GM23338 (cell line): ENCODE data around the gene SORCS2.

ENCODE experiments used
- CREB1 ChIP-seq: fragments of 250-450 bp; sonication (Bioruptor Pico); IDR thresholded peaks from 2 replicates; pipeline ENCODE4 v1.5.0; 2020; ENCODE audit warnings: low read depth, mild to moderate bottlenecking, moderate library complexity
- ETS1 ChIP-seq: IDR thresholded peaks from 2 replicates; pipeline ENCODE4 v1.6.1; 2016; ENCODE audit warnings: antibody characterized with exemption
- EZH2 ChIP-seq: fragments of 200-600 bp; sonication (generic); IDR thresholded peaks from one replicate; pipeline ENCODE4 v1.8.0; 2017; ENCODE audit warnings: antibody characterized with exemption, mild to moderate bottlenecking, low read depth; ENCODE audit not compliant: unreplicated experiment
- EZH2phosphoT487 ChIP-seq: fragments of 200-600 bp; sonication (generic); IDR thresholded peaks from one replicate; pipeline ENCODE4 v1.8.1; 2018; ENCODE audit warnings: antibody characterized with exemption; ENCODE audit not compliant: unreplicated experiment
- JUNB ChIP-seq: IDR thresholded peaks from one replicate; pipeline ENCODE4 v1.6.1; 2016; ENCODE audit warnings: antibody characterized with exemption; ENCODE audit not compliant: unreplicated experiment
- POLR2AphosphoS5 ChIP-seq: IDR thresholded peaks from 2 replicates; pipeline ENCODE4 v1.6.1; 2016; ENCODE audit warnings: antibody characterized with exemption, low read depth
- STAT1 ChIP-seq: IDR thresholded peaks from one replicate; pipeline ENCODE4 v1.6.1; 2016; ENCODE audit warnings: antibody characterized with exemption; ENCODE audit not compliant: unreplicated experiment
- ZNF114 ChIP-seq: fragments of 250-450 bp; sonication (Bioruptor Pico); IDR thresholded peaks from 2 replicates; pipeline ENCODE4 v1.5.0; 2020; ENCODE audit warnings: mild to moderate bottlenecking, moderate library complexity
- ZNF331 ChIP-seq: fragments of 250-450 bp; sonication (Bioruptor Pico); IDR thresholded peaks from 2 replicates; pipeline ENCODE4 v1.5.0; 2020; ENCODE audit warnings: low read depth, mild to moderate bottlenecking, moderate library complexity
- TF ChIP-seq, protein P1 (sequence below), 2 experiments: fragments of 200-600 bp in 1 of 2; sonication (generic) in 1 of 2; conservative IDR thresholded peaks; 2 replicates each; pipeline versions ENCODE4 v1.5.1 to v1.6.1; 2016 to 2017; ENCODE audit warnings: antibody characterized with exemption in 2 of 2, low read depth in 2 of 2, mild to moderate bottlenecking in 2 of 2, moderate library complexity in 1 of 2
- TF ChIP-seq, protein P2 (sequence below): IDR thresholded peaks from one replicate; pipeline ENCODE4 v1.6.1; 2018; ENCODE audit warnings: antibody characterized with exemption; ENCODE audit not compliant: unreplicated experiment

GRCh38 chr4:7614350-7614949 is 422.1 kb downstream of the SORCS2 start:
- no peak for TF ChIP-seq JUNB
- TF ChIP-seq, protein P1, sequence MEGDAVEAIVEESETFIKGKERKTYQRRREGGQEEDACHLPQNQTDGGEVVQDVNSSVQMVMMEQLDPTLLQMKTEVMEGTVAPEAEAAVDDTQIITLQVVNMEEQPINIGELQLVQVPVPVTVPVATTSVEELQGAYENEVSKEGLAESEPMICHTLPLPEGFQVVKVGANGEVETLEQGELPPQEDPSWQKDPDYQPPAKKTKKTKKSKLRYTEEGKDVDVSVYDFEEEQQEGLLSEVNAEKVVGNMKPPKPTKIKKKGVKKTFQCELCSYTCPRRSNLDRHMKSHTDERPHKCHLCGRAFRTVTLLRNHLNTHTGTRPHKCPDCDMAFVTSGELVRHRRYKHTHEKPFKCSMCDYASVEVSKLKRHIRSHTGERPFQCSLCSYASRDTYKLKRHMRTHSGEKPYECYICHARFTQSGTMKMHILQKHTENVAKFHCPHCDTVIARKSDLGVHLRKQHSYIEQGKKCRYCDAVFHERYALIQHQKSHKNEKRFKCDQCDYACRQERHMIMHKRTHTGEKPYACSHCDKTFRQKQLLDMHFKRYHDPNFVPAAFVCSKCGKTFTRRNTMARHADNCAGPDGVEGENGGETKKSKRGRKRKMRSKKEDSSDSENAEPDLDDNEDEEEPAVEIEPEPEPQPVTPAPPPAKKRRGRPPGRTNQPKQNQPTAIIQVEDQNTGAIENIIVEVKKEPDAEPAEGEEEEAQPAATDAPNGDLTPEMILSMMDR (conservative IDR thresholded peaks at IDR 0.05; ENCODE audit: low read depth in 2 of 2) = no peak
- no peak for TF ChIP-seq EZH2
- no peak for TF ChIP-seq POLR2AphosphoS5
- no peak for TF ChIP-seq EZH2phosphoT487
- TF ChIP-seq, protein P2, sequence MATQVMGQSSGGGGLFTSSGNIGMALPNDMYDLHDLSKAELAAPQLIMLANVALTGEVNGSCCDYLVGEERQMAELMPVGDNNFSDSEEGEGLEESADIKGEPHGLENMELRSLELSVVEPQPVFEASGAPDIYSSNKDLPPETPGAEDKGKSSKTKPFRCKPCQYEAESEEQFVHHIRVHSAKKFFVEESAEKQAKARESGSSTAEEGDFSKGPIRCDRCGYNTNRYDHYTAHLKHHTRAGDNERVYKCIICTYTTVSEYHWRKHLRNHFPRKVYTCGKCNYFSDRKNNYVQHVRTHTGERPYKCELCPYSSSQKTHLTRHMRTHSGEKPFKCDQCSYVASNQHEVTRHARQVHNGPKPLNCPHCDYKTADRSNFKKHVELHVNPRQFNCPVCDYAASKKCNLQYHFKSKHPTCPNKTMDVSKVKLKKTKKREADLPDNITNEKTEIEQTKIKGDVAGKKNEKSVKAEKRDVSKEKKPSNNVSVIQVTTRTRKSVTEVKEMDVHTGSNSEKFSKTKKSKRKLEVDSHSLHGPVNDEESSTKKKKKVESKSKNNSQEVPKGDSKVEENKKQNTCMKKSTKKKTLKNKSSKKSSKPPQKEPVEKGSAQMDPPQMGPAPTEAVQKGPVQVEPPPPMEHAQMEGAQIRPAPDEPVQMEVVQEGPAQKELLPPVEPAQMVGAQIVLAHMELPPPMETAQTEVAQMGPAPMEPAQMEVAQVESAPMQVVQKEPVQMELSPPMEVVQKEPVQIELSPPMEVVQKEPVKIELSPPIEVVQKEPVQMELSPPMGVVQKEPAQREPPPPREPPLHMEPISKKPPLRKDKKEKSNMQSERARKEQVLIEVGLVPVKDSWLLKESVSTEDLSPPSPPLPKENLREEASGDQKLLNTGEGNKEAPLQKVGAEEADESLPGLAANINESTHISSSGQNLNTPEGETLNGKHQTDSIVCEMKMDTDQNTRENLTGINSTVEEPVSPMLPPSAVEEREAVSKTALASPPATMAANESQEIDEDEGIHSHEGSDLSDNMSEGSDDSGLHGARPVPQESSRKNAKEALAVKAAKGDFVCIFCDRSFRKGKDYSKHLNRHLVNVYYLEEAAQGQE = no peak
- no peak for TF ChIP-seq STAT1
- TF ChIP-seq ETS1 = no peak
- no peak for TF ChIP-seq CREB1
- TF ChIP-seq ZNF331 (CRISPR knock-in tag) = no peak
- no peak for TF ChIP-seq ZNF114
